ENCODE results near the gene PAK1. TPM values are rescaled to one million over a fixed set of nuclear protein-coding genes. Genes with fewer than 3 reads are reported as not detected.

The PAK1 gene
- total RNA-seq, 1 experiment from 2014 or later: 80.0 TPM

- no TSS peak for BruUV-seq (replicated peaks)
- intact Hi-C loops (cut with micrococcal nuclease; ENCODE audit: unreplicated experiment): no loop called here
These were observed 48.5 kb downstream of the PAK1 start for GRCh38 chr11:77425346-77425745.

GRCh38 chr11:77424644-77425043 lies 49.2 kb downstream of the PAK1 start:
- no TSS peak for BruUV-seq (replicated peaks)
- no peak overlapping the region for H3K4me2 ChIP-seq
- ChIA-PET POLR2A (ENCODE audit: unreplicated experiment) (no interaction called here), CTCF (no interaction called here)
- intact Hi-C loops (cut with micrococcal nuclease; ENCODE audit: unreplicated experiment): no loop called here
- H3K27ac ChIP-seq: no peak overlapping the region
- H3K4me3 ChIP-seq: no peak overlapping the region
- TF ChIP-seq CTCF (conservative IDR thresholded peaks at IDR 0.05): no peak
- no peak for TF ChIP-seq EZH2 (IDR thresholded peaks at IDR 0.05; ENCODE audit: low read depth)
- no peaks in the 10 kb centered on the region for H3K9me3 ChIP-seq (ENCODE audit: insufficient read depth, low read depth)
- H3K27me3 ChIP-seq (ENCODE audit: insufficient read depth, low read depth): no peaks in the 10 kb centered on the region
- no peaks in the 10 kb centered on the region for H3K9me2 ChIP-seq (ENCODE audit: insufficient read depth)
- no peaks in the 10 kb centered on the region for H3K4me1 ChIP-seq (replicated peaks; ENCODE audit: insufficient read depth)
- H3F3A ChIP-seq (ENCODE audit: insufficient read depth, low read depth): no peaks in the 10 kb centered on the region
- no peak overlapping the region for H2AFZ ChIP-seq
- no peaks in the 10 kb centered on the region for H3K36me3 ChIP-seq (ENCODE audit: low read depth)
- H3K79me2 ChIP-seq (ENCODE audit: low read depth): no peaks in the 10 kb centered on the region
- H4K20me1 ChIP-seq (ENCODE audit: insufficient read depth): no peaks in the 10 kb centered on the region
- no peak for DNase-seq

More at GRCh38 chr11:77425346-77425745, 48.5 kb downstream of the PAK1 start:
- H3K9me3 ChIP-seq (ENCODE audit: insufficient read depth, low read depth): no peaks in the 10 kb centered on the region
- H3K27me3 ChIP-seq (ENCODE audit: insufficient read depth, low read depth): no peaks in the 10 kb centered on the region
- no peaks in the 10 kb centered on the region for H3K4me1 ChIP-seq (replicated peaks; ENCODE audit: insufficient read depth)
- TF ChIP-seq CTCF (conservative IDR thresholded peaks at IDR 0.05) (no peak), EZH2 (IDR thresholded peaks at IDR 0.05; ENCODE audit: low read depth) (no peak)
- no peaks in the 10 kb centered on the region for H4K20me1 ChIP-seq (ENCODE audit: insufficient read depth)
- no peaks in the 10 kb centered on the region for H3K79me2 ChIP-seq (ENCODE audit: low read depth)
- H2AFZ ChIP-seq: no peak overlapping the region
- CTCF ChIA-PET: no interaction called here
- H3K36me3 ChIP-seq (ENCODE audit: low read depth): no peaks in the 10 kb centered on the region
- POLR2A ChIA-PET (ENCODE audit: unreplicated experiment): no interaction called here
- no peak overlapping the region for H3K27ac ChIP-seq
- no peaks in the 10 kb centered on the region for H3K9me2 ChIP-seq (ENCODE audit: insufficient read depth)
- DNase-seq: no peak
- no peak overlapping the region for H3K4me3 ChIP-seq
- H3F3A ChIP-seq (ENCODE audit: insufficient read depth, low read depth): no peaks in the 10 kb centered on the region
- H3K4me2 ChIP-seq: no peak overlapping the region

GRCh38 chr11:77423624-77424023 lies 50.3 kb downstream of the PAK1 start:
- no peaks in the 10 kb centered on the region for H3K79me2 ChIP-seq (ENCODE audit: low read depth)
- TF ChIP-seq EZH2 (IDR thresholded peaks at IDR 0.05; ENCODE audit: low read depth): no peak
- no peak for TF ChIP-seq CTCF (conservative IDR thresholded peaks at IDR 0.05)
- intact Hi-C loops (cut with micrococcal nuclease; ENCODE audit: unreplicated experiment): no loop called here
- ChIA-PET CTCF (no interaction called here), POLR2A (ENCODE audit: unreplicated experiment) (no interaction called here)
- no peaks in the 10 kb centered on the region for H3K36me3 ChIP-seq (ENCODE audit: low read depth)
- no peaks in the 10 kb centered on the region for H4K20me1 ChIP-seq (ENCODE audit: insufficient read depth)
- H3K27me3 ChIP-seq (ENCODE audit: insufficient read depth, low read depth): no peaks in the 10 kb centered on the region
- H3K4me3 ChIP-seq: no peak overlapping the region
- no peak for DNase-seq
- BruUV-seq (replicated peaks): no TSS peak
- no peak overlapping the region for H3K4me2 ChIP-seq
- H3K9me2 ChIP-seq (ENCODE audit: insufficient read depth): no peaks in the 10 kb centered on the region
- H3K4me1 ChIP-seq (replicated peaks; ENCODE audit: insufficient read depth): no peaks in the 10 kb centered on the region
- H2AFZ ChIP-seq: no peak overlapping the region
- H3K27ac ChIP-seq: no peak overlapping the region
- H3F3A ChIP-seq (ENCODE audit: insufficient read depth, low read depth): no peaks in the 10 kb centered on the region
- no peaks in the 10 kb centered on the region for H3K9me3 ChIP-seq (ENCODE audit: insufficient read depth, low read depth)
